ENCODE measurements around the gene HEXIM1.
"Not testable (repeated sequence)": the region's sequence is repeated elsewhere in the genome, so short reads cannot be mapped to it uniquely, and the experiment has no call there.

The HEXIM1 gene

DNA sequence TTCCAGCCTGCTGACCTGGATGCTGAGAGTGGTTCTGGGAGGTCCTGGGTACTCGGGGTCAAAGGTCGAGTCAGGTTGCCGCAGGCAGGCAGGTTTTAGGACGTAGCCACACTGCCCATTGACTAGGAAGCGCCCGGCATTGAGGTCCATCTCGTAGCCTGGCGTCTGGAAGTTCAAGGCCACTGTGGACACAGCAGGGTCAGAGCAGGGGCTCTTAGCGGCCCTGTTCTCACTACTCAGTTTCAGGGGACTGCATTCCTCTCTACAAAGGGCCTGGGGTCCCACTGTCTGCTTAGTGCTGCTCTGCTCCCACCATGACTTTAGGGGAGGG, 34.9 kb upstream of the HEXIM1 start:
- ATAC-seq = no peak
- DNase-seq = no peak

DNA sequence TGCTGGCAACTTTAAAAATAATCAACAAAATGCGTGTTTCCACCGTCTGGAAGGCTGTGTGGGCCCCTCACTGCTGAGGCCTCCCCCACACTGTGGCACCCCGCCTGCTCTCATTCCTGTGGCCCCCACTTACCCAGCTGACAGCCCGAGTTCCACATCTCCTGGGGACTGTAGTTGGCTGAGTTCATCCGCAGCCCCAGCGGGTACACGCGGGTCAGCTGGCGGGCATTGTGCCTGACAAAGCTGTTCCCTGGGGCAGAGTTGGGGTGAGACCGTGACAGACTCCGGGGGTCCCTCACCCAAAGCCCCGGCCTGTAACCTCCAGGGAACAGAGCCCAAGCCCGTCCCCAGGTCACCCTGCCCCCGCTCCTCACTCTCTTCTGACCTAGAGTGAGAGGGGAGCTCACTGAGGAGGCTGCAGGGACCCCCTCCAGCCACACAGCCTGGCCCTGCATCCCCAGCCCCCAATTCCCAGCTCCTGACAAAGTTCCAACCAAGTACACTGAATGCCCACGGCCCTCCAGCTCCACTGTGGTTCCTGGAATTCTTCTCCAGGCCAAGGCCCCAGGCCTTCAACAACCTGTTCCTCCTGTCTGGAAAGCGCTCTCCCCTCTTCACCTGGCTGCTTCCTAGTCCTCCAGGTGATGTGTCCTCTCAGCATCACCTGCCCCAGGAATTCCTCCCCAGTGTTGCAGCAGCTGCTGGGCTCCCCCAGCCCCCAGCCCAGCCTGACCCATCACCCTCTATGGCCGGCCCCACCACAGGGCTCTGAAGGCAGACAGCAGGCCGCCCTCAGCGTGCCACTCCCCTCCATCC, 34.0 kb upstream of the HEXIM1 start:
- DNase-seq (no peak), ATAC-seq (no peak)

DNA sequence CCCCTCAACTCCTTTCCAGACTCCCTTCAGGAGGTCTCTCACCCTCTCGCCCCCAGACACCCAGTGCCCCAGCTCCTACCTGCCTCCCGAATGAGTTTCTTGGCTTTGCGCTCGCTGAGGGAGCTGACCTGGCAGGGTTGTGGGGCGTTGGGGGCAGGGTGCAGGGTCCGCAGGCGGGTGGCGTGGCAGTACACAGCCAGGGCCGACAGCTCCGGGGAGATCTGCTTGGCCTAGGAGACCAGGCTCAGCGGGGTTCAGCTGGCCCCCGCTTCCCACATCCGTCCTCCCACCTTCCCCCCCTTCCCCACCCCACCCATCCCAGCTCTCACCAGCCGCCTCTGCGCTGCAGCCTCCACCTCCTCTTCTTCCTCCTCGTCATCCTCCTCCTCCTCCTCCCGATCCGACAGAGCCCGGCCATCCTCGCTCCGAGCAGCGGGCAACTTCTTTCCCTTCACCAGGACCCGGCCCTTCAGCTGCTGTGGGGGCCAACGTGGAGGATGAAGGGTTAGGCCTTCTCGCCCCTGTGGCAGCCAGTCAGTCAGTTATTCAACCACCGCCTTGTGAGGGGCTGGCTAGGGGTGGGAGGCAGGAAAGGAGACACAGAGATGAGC, 33.2 kb upstream of the HEXIM1 start:
- no peak for DNase-seq
- ATAC-seq = no peak

DNA sequence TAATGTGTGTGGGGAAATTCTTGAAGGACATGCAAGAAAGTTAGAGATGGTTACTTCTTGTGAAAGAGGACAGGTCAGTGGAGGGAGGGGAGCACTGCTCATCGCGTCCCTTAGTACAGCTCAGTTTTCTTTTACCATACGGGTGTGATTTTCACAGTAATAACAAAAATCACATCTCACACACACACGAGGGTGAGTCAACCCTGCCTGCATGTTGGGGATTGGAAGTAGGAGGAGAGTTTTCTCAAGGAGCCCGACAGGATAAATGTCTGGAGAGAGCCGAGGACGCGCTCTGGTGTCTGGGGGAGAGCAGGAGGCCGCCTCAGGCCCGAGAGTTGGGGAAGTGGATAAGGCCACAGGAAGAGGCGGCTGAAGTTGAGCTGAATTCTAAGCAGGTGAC, 32.4 kb upstream of the HEXIM1 start:
- DNase-seq = no peak
- no peak for ATAC-seq

DNA sequence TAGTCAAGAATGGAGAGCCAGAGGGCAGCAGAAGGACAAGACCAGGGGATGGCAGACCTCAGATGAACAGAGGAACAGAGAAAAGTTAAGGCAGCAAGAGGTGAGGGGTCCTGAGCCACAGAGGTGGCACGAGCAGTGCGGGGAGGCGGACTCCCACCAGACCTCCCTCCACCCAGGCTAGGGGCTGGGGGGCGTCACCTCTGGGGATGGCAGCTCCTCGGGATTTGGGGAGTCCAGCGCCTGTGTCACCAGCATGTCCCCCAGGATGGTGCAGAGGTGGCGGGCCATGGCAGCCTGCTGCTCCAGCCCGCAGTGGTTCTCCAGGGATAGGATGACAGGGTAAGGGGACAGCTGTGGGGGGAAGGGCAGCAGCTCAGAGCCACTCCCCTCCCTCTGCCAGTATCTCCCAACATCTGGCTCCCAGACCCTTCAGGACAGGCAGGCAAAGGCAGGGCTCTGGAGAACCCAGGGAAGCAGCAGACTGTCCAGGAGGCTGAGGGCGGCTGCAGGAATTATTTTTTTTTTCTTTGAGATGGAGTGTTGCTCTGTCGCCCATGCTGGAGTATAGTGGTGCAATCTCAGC, 31.8 kb upstream of the HEXIM1 start:
- ATAC-seq (no peak), DNase-seq (no peak)

DNA sequence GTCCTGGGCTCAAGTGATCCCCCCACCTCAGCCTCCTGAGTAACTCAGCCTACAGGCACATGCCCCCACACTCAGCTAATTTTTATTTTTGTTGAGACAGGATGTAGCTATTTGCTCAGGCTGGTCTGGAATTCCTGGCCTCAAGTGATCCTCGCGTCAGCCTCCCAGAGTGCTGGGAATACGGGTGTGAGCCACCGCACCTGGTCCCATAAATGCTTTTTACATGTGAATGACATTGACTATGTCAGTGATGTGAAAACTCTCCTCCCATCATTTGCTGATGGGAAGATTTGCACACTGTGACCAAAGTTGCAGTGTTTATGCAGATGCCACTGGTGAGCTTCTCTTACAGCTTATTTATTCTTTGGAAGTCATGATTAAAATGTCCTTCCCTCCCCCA, 30.9 kb upstream of the HEXIM1 start:
- DNase-seq = no peak
- ATAC-seq = no peak

DNA sequence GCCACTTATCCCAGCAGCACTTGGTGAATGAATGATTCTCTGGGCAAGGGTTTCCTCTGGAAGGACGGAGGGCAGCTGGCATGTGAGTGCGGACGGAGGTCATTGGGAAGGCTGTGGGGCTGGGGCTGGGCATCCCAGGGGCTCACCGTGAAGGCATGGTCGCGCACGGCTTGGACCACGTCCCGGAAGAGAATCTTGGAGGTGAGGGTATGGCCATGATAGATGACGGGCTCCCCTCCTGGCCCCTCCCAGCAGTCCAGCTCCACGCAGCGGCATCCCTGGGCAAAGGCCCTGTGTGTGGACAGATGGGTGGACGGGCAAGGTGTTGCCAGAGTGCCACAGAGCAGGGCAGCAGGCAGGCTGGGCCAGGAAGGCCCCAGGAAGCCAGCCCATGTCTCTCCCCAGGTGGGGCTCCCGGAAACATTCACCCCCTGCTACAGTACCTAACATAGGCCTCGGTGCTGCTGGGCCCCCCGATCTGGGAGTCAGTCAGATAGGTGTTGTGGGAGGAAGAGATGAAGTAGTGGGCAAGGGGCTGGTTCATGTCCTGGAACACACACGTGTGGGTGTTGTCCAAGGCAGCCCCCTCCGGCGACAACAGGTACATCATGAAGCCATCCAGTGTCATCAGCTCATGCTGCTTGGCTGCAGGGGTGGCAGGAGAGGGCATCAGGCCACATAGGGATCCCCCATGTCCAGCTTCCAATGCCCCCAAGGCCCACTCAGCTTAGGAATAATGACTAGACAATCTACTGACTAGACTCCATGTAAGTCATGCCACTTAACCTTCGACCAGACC, 30.2 kb upstream of the HEXIM1 start:
- ATAC-seq (no peak), DNase-seq (no peak)

DNA sequence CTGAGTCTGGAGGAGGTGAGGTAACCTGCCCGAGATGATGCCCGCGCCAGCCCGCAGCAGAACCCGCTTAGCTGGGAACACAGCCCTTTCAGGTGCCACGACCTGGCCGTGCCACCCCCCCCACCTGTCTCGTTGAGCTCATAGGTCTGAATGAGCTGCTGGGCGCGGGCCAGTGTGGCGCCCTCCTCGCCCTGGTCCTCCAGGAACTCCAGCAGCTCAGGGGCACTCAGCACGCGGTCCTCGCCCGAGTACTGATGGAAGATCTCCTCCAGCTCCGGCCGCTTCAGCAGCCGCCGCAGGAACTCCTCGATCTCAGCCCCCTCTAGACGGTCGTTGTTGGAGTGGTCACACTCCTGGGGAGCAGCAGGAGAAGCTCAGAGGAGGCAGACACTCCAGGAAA, 29.6 kb upstream of the HEXIM1 start:
- ATAC-seq = no peak
- DNase-seq = no peak

DNA sequence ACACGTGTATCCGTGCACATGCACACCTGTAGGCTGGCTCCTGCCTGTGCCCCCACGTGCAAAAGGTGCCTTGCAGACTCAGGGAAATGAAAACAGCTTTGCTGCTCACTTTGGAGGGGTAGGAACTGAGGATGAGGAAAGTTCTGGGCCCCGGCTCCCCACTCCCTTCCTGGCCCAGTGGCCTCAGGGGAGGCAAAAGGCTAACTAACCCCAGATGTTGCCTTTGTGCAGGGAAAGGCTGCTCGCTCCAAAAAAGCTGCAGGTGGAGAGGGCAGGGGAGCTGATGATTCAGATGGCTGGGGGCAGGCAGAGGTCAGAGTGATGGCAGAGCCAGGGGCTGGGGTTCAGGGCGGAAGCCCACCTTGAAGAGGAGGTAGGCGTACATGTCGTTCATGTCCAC, 28.3 kb upstream of the HEXIM1 start:
- no peak for DNase-seq

DNA sequence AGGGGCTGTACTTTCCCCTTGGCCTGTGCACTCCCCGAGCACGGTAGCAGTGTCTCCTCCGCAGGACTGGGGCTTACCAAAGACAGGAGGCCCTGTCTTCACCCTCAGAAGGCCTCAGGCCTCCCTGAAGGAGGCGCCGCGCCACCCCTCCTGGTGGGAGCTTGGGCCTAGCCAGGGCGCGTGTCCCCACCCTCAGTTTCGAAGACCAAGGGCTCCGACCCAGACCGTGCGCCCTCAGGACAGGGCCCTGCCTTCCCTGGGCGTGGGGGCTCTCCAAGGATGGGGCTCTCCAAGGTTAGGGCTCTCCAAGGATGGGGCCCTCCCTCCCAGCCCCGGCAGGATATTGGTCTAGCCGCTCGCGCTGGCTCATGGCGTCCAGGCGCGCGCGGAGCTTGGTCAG, 27.7 kb upstream of the HEXIM1 start:
- ATAC-seq (no peak), DNase-seq (no peak)

More for the DNA sequence above, 28.3 kb upstream of the HEXIM1 start:
- ATAC-seq = no peak

DNA sequence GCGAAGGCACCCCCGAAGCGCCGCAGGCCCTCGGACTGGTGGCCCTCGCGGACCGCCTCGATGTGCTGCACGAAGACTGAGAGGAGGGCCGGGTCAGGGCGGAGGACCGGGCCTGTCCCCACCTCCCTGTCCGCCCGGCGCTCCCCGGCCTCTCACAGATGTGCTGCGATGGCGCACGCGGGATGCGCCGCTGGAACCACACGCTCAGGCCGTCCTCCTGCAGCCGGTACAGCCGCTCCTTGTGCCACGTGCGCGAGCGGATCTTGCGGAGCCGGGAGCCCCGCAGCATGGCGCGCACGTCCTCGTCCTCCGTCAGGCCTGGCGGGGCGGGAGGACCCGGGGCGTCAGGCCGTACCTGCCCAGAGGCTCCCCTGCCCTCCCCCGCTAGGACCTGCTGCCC, 27.2 kb upstream of the HEXIM1 start:
- ATAC-seq (no peak), DNase-seq (no peak)

DNA sequence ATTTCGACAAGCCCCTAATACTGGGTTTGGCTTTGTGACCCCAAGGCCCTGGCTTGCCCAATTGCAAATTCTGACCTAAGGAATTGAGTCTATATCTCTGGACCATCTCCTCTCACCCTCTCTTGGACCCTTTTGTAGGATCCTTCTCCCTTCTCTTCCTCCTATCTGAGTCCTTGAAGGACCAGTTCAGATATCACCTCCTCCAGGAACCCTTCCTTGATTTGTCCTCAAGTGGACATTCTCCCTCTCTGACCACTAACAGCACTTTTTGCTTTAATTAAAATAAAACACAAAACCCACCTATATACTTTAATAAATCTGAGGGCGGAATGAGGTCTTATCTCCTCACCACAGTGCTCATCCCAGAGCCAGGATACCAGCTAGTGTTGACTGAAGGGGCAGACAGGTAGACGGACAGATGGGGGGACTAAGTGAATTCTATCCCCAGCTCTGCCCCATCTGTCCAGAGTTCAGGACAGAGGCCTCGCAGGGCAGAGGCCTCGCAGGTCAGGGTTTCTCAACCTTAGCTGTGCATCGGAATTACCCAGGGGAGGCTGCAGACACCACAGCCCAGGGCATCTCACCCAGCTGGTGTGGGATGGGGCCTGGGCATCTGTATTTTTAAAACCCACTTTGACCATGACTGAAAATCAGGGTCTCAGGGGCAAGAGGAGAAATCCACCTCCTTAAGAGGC, 25.1 kb upstream of the HEXIM1 start:
- ATAC-seq = no peak
- no peak for DNase-seq

DNA sequence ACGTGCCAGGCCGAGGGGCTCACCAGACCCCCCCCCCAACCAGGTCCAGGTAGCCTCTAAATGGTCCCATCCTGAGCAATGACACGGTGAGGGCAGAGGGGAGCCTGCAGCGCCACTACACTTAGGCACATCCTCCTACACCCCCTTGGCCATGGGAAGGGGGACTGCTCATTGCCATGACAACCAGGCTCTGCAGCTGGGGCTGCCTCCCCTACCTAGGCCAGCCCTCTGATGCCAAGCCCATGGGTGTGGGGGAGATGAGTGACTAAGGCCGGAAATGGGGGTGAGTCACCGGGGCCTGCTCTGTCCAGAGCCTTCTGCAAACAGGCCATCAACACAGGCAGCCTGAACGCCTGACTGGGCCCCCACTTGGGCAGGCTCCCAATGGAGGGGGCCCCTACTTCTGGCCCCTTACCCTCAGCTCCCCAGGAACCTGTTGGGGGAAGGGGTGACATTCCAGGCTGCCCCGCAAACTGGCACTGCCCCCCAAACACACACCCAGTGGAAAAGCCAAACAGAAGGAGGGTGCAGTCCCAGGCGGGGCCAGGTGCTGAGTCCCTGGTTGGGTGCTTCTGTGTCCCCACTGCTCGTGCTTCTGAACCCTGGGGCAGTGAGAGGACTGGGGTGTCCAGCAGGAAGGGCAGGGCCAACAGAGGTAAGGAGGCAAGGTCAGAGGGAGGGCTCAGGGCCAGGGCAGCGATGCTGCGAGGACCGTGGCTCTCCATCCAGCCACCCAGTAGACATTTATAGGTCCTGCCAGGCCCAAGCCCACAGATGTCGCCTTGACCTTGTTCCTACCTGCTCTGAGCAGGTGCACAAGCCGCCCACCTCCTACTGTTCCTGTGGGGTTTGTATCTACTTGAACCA, 24.1 kb upstream of the HEXIM1 start:
- ATAC-seq (peak; percentile 60), DNase-seq (peak; percentile 34)

DNA sequence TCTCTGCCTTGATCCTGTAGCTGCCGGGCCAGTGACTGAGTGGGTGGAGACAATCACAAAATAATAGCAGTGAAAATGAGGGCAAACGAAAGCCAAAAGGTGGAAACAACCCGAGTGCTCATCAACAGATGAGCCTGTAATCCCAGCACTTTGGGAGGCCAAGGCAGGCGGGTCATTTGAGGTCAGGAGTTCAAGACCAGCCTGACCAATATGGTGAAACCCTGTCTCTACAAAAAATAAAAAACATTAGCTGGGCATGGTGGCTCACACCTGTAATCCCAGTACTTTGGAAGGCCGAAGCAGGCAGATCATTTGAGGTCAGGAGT, 23.5 kb upstream of the HEXIM1 start:
- ATAC-seq = not testable (repeated sequence)

DNA sequence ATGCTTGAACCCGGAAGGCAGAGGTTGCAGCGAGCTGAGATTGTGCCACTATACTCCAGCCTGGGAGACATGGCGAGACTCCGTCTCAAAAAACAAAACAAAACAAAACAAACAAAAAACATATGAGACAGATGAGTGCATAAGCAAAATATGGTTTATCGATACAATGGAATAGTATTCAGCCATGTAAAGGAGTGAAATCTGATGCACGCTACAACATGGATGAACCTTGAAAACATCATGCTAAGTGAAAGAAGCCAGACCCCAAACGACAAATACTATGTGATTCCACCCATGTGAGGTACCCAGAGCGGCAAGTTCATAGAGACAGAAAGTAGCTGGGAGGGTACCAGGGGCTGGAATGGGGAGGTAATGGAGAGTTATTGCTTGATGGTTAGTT, 22.8 kb upstream of the HEXIM1 start:
- ATAC-seq (no peak), DNase-seq (no peak)

More for the DNA sequence above, 23.5 kb upstream of the HEXIM1 start:
- DNase-seq = not testable (repeated sequence)

DNA sequence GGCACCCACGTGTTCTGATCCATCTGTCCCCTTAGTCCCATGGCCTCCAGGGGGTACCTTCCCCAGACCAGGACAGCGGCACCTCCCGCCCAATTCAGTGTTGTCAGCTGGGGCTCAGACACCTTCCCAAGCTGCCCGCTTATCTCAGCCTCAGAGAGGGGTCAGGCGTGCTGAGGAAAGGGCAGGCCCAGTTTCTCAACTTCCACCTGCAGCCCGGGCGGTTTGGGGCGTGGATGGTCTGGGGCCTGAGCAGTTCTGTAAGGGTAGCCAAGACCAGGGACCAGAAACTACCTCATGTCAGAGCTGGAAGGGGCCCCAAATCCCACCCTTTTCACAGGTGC, 21.1 kb upstream of the HEXIM1 start:
- ATAC-seq = no peak
- no peak for DNase-seq

DNA sequence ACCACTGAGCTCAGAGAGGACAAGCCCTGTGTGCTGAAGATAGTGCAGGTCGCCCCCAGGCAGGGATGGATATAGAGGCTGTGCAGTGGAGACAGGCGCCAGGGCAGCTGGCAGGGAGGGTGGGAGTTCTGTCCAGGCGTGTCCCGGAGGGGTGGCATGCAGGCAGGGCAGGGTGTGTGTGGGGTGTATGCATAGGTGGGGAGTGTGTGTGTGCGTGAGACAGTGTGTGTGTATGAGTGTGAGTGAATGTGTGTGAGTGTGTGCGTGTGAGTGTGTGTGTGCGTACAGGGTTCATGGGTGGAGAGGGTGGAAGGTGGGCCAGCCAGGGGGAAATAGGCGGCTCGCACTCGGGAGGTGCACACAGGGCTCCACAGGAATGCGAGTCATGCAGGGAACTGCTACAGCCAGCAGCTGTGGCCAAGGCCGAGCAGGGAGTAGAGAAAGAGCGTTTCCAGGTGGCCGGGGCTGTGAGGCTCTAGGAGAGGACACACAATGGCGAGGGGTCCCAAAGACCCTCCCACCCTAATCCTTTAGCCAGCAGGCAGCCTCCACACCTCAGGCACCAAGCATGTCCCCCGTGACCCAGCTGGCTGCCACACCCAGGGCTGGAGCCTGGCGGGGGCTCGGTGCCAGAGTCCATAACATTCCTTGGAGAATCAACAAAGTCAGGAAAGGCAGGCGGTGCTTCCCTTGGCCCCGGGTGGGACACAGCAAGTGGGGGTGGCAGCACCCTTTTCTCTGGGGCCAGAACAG, 20.6 kb upstream of the HEXIM1 start:
- ATAC-seq = no peak
- no peak for DNase-seq

DNA sequence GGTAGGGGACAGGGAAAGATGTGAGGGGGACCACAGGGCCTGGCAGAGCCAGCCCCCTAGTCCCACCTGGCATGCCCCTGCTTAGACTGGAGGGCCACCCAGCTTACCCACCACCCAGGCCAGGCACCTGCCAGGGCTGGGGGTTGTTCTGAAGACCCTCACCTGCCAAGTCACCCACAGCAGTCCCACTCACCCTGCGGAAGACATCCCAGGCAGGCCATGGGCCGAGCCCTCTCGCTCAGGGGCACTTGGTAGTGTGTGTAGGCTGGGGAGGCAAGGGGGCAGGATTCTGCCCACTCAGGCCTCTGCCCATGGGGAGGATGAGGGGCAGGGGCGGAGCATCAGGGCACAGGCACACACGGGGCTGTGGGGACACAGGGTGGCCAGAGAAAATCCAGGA, 19.9 kb upstream of the HEXIM1 start:
- no peak for DNase-seq
- no peak for ATAC-seq

DNA sequence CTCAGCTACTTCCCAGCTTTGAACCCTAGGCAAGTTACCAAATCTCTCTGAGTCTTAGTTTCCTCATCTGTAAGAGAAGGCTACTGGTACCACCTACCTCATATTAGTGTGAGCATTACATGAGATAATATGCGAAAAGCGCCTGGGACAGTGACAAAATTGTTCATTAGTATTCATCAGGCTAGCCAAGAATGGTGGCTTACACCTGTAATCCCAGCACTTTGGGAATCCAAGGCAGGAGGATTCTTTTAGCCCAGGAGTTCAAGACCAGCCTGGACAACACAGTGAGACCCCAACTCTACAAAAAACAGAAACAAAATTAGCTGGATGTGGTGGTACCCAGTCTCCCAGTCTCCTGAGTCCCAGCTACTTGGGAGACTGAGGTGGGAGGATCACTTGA, 19.3 kb upstream of the HEXIM1 start:
- ATAC-seq (no peak), DNase-seq (no peak)

DNA sequence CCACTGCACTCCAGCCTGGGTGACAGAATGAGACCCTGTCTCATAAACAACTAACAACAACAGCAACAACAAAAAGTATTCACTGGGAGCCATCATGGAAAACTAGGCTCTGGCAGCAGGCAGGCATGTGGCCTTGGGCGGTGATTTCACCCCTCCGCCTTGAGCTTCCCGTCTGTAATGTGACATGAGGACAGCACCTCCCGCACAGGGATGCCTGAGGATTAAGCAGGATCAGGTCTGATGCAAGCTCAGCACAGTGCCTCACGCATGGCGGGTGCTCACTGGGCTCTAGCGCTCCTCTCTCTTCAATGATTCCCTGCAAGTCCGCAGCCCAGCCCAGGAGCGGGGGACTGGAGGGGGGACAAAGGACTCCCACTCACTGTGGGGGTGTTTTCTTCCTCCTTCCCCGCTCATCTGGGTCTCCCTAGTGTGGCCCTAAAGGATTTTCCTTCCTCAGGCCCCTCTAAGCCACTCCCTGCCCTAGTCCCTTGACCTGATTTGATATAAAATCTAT, 18.8 kb upstream of the HEXIM1 start:
- no peak for ATAC-seq
- DNase-seq = no peak
